ENCODE measurements around the gene CALML4.

GRCh38 chr15:68201879-68202261, 3.3 kb downstream of the CALML4 start:
- TF ChIP-seq CTCF (IDR thresholded peaks at IDR 0.05) (no peak), POLR2A (IDR thresholded peaks at IDR 0.05) (no peak)
